ENCODE results near the gene MYADML2.
"Not testable (repeated sequence)": the region's sequence is repeated elsewhere in the genome, so short reads cannot be mapped to it uniquely, and the experiment has no call there.

The MYADML2 gene

GRCh38 chr17:81918832-81919545 lies 28.0 kb downstream of the MYADML2 start:
- no peak for DNase-seq
- in situ Hi-C loops (cut with HindIII; ENCODE audit: low pct_ligation_motif_present, low pct_unique_long_range_greater_than_20kb, low sequenced_read_pairs), result no loop called here

GRCh38 chr17:81918333-81918669 lies 28.7 kb downstream of the MYADML2 start:
- DNase-seq; in situ Hi-C loops (cut with HindIII; ENCODE audit: low pct_ligation_motif_present, low pct_unique_long_range_greater_than_20kb, low sequenced_read_pairs): not testable (repeated sequence)

GRCh38 chr17:81917565-81918332 lies 29.3 kb downstream of the MYADML2 start, which contains the start of gene SIRT7:
TSS of gene SIRT7 (minus strand) at chr17:81918176. CDS start at chr17:81918131, 45 bp downstream.
- DNase-seq, result peak; percentile 80
- in situ Hi-C loops (cut with HindIII; ENCODE audit: low pct_ligation_motif_present, low pct_unique_long_range_greater_than_20kb, low sequenced_read_pairs), result no loop called here

- in situ Hi-C loops (cut with HindIII; ENCODE audit: low pct_ligation_motif_present, low pct_unique_long_range_greater_than_20kb, low sequenced_read_pairs), result no loop called here
- peak; percentile 81 for DNase-seq
Measured at GRCh38 chr17:81916234-81917001, 30.6 kb downstream of the MYADML2 start.

GRCh38 chr17:81915331-81915730 lies 31.7 kb downstream of the MYADML2 start:
- in situ Hi-C loops (cut with HindIII; ENCODE audit: low pct_ligation_motif_present, low pct_unique_long_range_greater_than_20kb, low sequenced_read_pairs), result no loop called here
- no peak for DNase-seq

- in situ Hi-C loops (cut with HindIII; ENCODE audit: low pct_ligation_motif_present, low pct_unique_long_range_greater_than_20kb, low sequenced_read_pairs), result no loop called here
- DNase-seq, result no peak
Measured at GRCh38 chr17:81914103-81914850, 32.8 kb downstream of the MYADML2 start.

- no peak for DNase-seq
- in situ Hi-C loops (cut with HindIII; ENCODE audit: low pct_ligation_motif_present, low pct_unique_long_range_greater_than_20kb, low sequenced_read_pairs), result no loop called here
Measured at GRCh38 chr17:81913394-81914102, 33.5 kb downstream of the MYADML2 start.

GRCh38 chr17:81912441-81913309 lies 34.4 kb downstream of the MYADML2 start:
- DNase-seq, result no peak
- in situ Hi-C loops (cut with HindIII; ENCODE audit: low pct_ligation_motif_present, low pct_unique_long_range_greater_than_20kb, low sequenced_read_pairs), result no loop called here

GRCh38 chr17:81911969-81912368 lies 35.1 kb downstream of the MYADML2 start:
- no peak for DNase-seq
- in situ Hi-C loops (cut with HindIII; ENCODE audit: low pct_ligation_motif_present, low pct_unique_long_range_greater_than_20kb, low sequenced_read_pairs), result no loop called here

- in situ Hi-C loops (cut with HindIII; ENCODE audit: low pct_ligation_motif_present, low pct_unique_long_range_greater_than_20kb, low sequenced_read_pairs), result no loop called here
- DNase-seq, result peak; percentile 85
Measured at GRCh38 chr17:81911277-81911961, 35.6 kb downstream of the MYADML2 start, which contains the start of gene PCYT2. TSS of gene PCYT2 (minus strand) at chr17:81911399. CDS start at chr17:81911355, 44 bp downstream.

- in situ Hi-C loops (cut with HindIII; ENCODE audit: low pct_ligation_motif_present, low pct_unique_long_range_greater_than_20kb, low sequenced_read_pairs), result no loop called here
- DNase-seq, result peak; percentile 15
Measured at GRCh38 chr17:81910840-81911276, 36.2 kb downstream of the MYADML2 start.

GRCh38 chr17:81909966-81910839 lies 36.8 kb downstream of the MYADML2 start:
- in situ Hi-C loops (cut with HindIII; ENCODE audit: low pct_ligation_motif_present, low pct_unique_long_range_greater_than_20kb, low sequenced_read_pairs), result no loop called here

GRCh38 chr17:81909231-81909630 lies 37.8 kb downstream of the MYADML2 start:
- in situ Hi-C loops (cut with HindIII; ENCODE audit: low pct_ligation_motif_present, low pct_unique_long_range_greater_than_20kb, low sequenced_read_pairs), result no loop called here
- DNase-seq, result no peak

More at GRCh38 chr17:81909966-81910839, 36.8 kb downstream of the MYADML2 start:
- no peak for DNase-seq

GRCh38 chr17:81908793-81909192 lies 38.2 kb downstream of the MYADML2 start:
- in situ Hi-C loops (cut with HindIII; ENCODE audit: low pct_ligation_motif_present, low pct_unique_long_range_greater_than_20kb, low sequenced_read_pairs), result no loop called here
- no peak for DNase-seq

All from ACHN (cell line).